Measurements from ENCODE around the gene HGFAC.

- TF ChIP-seq POLR2A (IDR thresholded peaks at IDR 0.05): no peak
- TF ChIP-seq, protein P1, sequence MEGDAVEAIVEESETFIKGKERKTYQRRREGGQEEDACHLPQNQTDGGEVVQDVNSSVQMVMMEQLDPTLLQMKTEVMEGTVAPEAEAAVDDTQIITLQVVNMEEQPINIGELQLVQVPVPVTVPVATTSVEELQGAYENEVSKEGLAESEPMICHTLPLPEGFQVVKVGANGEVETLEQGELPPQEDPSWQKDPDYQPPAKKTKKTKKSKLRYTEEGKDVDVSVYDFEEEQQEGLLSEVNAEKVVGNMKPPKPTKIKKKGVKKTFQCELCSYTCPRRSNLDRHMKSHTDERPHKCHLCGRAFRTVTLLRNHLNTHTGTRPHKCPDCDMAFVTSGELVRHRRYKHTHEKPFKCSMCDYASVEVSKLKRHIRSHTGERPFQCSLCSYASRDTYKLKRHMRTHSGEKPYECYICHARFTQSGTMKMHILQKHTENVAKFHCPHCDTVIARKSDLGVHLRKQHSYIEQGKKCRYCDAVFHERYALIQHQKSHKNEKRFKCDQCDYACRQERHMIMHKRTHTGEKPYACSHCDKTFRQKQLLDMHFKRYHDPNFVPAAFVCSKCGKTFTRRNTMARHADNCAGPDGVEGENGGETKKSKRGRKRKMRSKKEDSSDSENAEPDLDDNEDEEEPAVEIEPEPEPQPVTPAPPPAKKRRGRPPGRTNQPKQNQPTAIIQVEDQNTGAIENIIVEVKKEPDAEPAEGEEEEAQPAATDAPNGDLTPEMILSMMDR (IDR thresholded peaks at IDR 0.05): no peak
These were observed 13.9 kb upstream of the HGFAC start for GRCh38 chr4:3427706-3428446.
